ENCODE data around the gene MAP2K4. TPM values are rescaled to one million over a fixed set of nuclear protein-coding genes. Genes with fewer than 3 reads are reported as not detected.
A peak's percentile ranks its signal among the peaks of the same experiment; 100 is the strongest.
"Not testable (repeated sequence)": the region's sequence is repeated elsewhere in the genome, so short reads cannot be mapped to it uniquely, and the experiment has no call there.

The MAP2K4 gene
- 10 to 100 TPM; 30.2 to 30.3 TPM for total RNA-seq

DNA sequence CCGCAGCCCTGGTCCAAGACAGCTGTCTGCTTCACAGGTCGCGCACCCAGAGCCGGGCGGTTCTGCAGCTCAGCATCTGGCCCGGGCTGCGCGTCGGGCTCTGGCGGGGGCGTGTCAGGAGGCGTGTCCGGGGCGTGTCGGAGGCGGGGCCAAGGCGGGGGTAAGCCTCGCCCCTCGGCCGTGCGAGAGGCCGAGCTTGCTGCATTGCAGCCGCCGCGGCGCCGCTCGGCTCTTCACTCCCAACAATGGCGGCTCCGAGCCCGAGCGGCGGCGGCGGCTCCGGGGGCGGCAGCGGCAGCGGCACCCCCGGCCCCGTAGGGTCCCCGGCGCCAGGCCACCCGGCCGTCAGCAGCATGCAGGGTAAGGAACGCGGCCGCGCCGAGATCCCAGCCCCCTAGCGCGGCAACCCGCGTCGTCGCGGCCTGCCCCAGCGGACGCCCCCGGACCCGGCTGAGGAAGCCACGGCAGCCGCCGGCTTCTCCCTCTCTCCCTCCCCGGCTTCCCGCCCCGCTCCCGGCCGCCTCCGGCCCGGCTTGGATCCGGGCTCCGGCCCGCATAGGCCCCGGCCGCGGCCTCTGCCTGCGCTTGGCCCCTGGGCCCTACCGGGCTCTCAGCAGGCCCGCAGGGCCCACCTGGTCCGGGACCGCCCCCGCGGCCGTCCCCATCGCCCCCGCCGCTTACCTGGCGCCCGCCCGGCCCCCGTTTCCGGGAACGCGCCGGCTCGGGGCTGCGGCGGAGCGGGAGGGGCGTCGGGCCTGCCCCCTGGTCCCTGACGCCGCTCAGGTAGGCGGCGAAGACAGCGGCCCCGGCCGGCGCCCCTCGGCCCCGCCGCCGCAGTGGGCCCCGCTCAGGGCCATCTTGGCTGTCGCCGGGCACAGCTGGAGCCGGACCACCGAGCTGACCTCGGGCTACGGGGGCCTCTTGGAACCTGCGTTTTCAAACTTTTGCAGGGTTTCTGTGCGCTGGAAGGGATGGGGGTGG is at the start of gene MAP2K4:
Gene MAP2K4 (plus strand): TSS at position 236 of the 981 bp plus-strand sequence. CDS start 10 bp downstream, at position 246.
- peak; percentile 93 for DNase-seq
- ChIA-PET POLR2A (interaction anchor here (0.5 to 10.4 kb wide), 18 partner anchors 11 to 997 kb away, joined by 3 to 208 read pairs (median 4); partner anchors contain the start of gene ZNF18), CTCF (interaction anchor here (0.9 to 6.4 kb wide), 2 partner anchors 15 to 23 kb away, joined by 4 to 32 read pairs; partner anchors contain the start of gene ZNF18)
- peak within 1 kb of the TSS; percentile 44 for H3K27ac Mint-ChIP-seq
- H3K27me3 Mint-ChIP-seq, result peaks cover 8% of the 10 kb centered on the region
- peaks cover 27% of the 10 kb centered on the region for H3K4me1 Mint-ChIP-seq
- H3K9me3 Mint-ChIP-seq, result no peaks in the 10 kb centered on the region
- peak within 1 kb of the TSS; percentile 73 for H3K4me3 Mint-ChIP-seq
- no peaks in the 10 kb centered on the region for H3K36me3 Mint-ChIP-seq (ENCODE audit: low read depth)

DNA sequence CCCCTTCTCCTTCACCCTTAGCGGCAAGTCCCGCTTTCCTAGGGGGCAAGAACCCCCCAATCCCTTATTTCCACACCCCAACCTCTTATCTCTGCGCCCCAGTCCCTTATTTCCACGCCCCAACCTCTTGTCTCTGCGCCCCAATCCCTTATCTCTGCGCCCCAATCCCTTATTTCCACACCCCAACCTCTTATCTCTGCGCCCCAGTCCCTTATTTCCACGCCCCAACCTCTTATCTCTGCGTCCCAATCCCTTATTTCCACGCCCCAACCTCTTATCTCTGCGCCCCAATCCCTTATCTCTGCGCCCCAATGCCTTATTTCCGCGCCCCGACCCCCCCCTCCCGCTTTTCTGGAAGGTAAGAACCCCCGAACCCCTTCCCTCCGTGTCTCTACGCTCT is 47.9 kb upstream of the MAP2K4 start:
- H3K4me3 Mint-ChIP-seq, POLR2A ChIA-PET, DNase-seq, H3K27ac Mint-ChIP-seq, H3K4me1 Mint-ChIP-seq, H3K27me3 Mint-ChIP-seq, CTCF ChIA-PET: not testable (repeated sequence)
- peaks cover 12% of the 10 kb centered on the region for H3K36me3 Mint-ChIP-seq (ENCODE audit: low read depth)
- H3K9me3 Mint-ChIP-seq, result peaks cover 17% of the 10 kb centered on the region

DNA sequence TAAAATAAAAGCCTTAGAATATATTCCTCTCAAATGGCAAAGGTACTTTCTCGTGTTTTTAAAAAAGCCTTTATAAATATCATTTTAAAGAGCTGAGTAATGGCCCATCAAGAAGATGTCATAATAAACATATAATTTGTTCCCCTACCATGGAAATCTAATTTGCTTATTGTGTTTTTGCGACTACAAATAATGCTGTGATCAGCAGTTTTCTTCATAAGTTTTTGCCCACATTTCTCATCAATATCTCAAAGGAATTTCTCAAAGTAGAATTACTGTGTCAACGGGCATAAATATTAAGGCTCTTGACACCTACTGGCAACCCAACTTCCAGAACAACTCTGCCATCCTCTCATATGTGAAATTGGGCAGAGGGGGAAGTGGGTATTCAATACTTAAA is 40.9 kb upstream of the MAP2K4 start:
- peaks cover 52% of the 10 kb centered on the region for H3K36me3 Mint-ChIP-seq (ENCODE audit: low read depth)
- H3K4me3 Mint-ChIP-seq, result no peak overlapping the region
- DNase-seq, result no peak
- H3K27me3 Mint-ChIP-seq, result no peaks in the 10 kb centered on the region
- H3K27ac Mint-ChIP-seq, result no peak overlapping the region
- H3K4me1 Mint-ChIP-seq, result no peaks in the 10 kb centered on the region
- ChIA-PET POLR2A (interaction anchor here (2.2 kb wide), 1 partner anchor 17 kb away, joined by 9 read pairs; the partner anchor contains the start of gene ZNF18), CTCF (no interaction called here)
- no peaks in the 10 kb centered on the region for H3K9me3 Mint-ChIP-seq

DNA sequence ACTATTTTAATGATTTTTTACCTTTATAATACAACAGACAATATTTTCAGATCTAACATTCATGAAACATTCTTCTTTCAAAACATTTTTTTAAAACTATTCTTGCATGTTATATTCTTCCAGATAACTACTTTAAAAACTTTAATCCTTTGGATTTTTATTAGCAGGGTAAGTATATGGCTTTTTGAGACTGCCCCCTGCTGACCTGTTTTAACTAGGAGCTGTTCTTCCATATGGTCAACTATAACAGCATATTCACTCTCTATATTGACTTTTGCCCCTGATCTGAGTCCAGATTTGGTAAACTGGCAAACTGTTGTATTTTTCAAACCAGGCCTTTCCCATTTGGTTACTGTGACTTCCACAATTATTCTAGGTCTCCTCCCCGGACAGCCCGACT is 39.9 kb upstream of the MAP2K4 start:
- peaks cover 52% of the 10 kb centered on the region for H3K36me3 Mint-ChIP-seq (ENCODE audit: low read depth)
- DNase-seq, result no peak
- H3K9me3 Mint-ChIP-seq, result no peaks in the 10 kb centered on the region
- no peak overlapping the region for H3K27ac Mint-ChIP-seq
- CTCF ChIA-PET, result no interaction called here
- H3K4me1 Mint-ChIP-seq, result no peaks in the 10 kb centered on the region
- no peak overlapping the region for H3K4me3 Mint-ChIP-seq
- no peaks in the 10 kb centered on the region for H3K27me3 Mint-ChIP-seq
- POLR2A ChIA-PET, result interaction anchor here (0.9 to 2.2 kb wide), 2 partner anchors 16 to 40 kb away, joined by 3 to 9 read pairs; partner anchors contain the start of genes MAP2K4 and ZNF18

DNA sequence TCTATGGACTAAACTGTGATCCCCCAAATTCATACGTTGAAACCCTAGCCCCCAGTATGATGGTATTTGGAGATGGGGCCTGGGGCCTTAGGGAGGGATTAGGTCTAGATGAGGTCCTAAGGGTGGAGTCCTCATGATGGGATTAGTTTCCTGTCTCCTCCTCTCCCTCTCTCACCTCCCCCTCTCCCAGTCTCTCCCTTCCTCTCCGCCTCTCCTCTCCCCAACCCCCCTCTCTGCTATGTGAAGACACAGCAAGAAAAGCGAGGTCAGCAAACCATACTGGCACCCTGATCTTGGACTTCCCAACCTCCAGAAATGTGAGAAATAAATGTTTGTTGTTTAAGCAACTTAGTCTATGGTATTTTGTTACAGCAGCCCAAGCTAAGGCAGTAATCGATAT is 38.8 kb upstream of the MAP2K4 start:
- no peak for DNase-seq
- CTCF ChIA-PET, result no interaction called here
- H3K4me1 Mint-ChIP-seq, result no peaks in the 10 kb centered on the region
- POLR2A ChIA-PET, result interaction anchor here (2.2 kb wide), 1 partner anchor 15 kb away, joined by 9 read pairs; the partner anchor contains the start of gene ZNF18
- no peak overlapping the region for H3K27ac Mint-ChIP-seq
- H3K36me3 Mint-ChIP-seq (ENCODE audit: low read depth), result peaks cover 49% of the 10 kb centered on the region
- no peaks in the 10 kb centered on the region for H3K9me3 Mint-ChIP-seq
- H3K4me3 Mint-ChIP-seq, result no peak overlapping the region
- no peaks in the 10 kb centered on the region for H3K27me3 Mint-ChIP-seq

DNA sequence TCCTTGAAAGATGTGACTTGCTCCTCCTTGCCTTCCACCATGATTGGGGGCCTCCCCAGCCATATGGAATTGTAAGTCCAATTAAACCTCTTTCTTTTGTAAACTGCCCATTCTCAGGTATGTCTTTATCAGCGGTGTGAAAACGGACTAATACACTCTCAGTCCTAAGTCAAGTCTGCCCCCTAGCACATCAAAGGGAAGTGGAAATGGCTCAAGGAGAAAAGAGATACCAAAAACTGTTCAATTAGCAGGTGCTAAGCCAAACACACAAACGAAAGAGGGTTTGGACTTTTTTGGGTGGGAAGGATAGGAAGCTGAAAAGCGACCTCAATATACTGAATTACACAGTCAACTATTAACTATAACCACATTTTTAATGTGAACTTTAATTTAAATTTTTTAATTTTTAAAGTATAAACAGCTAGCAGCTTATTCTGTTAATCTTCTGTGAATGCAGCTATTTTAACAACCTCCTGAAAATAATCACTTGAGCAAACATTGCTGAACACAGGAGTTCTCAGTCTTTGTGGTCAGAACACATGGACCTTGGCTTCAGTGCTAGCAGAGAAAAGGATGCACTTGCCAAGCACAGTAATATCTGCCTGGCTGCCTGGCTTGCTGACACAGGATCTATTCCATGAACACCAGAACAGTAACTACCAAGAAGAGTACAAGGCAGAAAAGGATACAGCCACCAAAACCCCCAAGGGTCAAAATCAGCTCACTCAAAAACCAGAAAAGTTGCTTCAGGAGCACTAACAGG is 34.3 kb upstream of the MAP2K4 start:
- peaks cover 52% of the 10 kb centered on the region for H3K36me3 Mint-ChIP-seq (ENCODE audit: low read depth)
- POLR2A ChIA-PET, result interaction anchor here (3.2 kb wide), 1 partner anchor 11 kb away, joined by 22 read pairs; the partner anchor contains the start of gene ZNF18

DNA sequence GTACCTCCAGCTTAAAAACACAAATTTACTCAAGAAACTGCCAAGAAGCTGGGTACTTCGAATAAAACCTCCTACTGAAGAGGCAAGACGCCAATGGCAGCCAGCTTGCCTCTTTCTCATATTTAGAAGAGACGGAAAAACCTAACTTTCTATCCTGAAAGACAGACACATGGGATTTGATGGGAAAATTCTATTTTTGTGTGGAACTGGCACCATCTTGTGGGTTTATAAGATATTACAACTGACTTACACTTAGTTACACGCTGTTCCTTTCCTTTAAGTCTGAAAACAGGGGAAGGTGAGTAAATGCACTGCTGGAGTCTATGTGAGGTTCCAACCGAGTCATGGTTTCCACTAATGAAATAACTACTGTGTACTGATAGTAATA is 33.7 kb upstream of the MAP2K4 start:
- Mint-ChIP-seq H3K27ac (no peak overlapping the region), H3K9me3 (no peaks in the 10 kb centered on the region), H3K27me3 (no peaks in the 10 kb centered on the region), H3K4me3 (no peak overlapping the region), H3K4me1 (peaks cover 2% of the 10 kb centered on the region), H3K36me3 (ENCODE audit: low read depth) (peaks cover 53% of the 10 kb centered on the region)
- CTCF ChIA-PET, result interaction anchor here (0.7 to 1.5 kb wide), 3 partner anchors 9 to 194 kb away, joined by 3 read pairs; partner anchors contain the start of gene ZNF18
- POLR2A ChIA-PET, result interaction anchor here (3.2 kb wide), 1 partner anchor 10 kb away, joined by 22 read pairs; the partner anchor contains the start of gene ZNF18
- no peak for DNase-seq

More for the DNA sequence above, 34.3 kb upstream of the MAP2K4 start:
- H3K27ac Mint-ChIP-seq, result no peak overlapping the region
- CTCF ChIA-PET, result interaction anchor here (0.7 to 1.5 kb wide), 3 partner anchors 9 to 195 kb away, joined by 3 read pairs; partner anchors contain the start of gene ZNF18
- H3K4me1 Mint-ChIP-seq, result peaks cover 2% of the 10 kb centered on the region
- H3K9me3 Mint-ChIP-seq, result no peaks in the 10 kb centered on the region
- H3K27me3 Mint-ChIP-seq, result no peaks in the 10 kb centered on the region
- no peak for DNase-seq
- H3K4me3 Mint-ChIP-seq, result no peak overlapping the region

DNA sequence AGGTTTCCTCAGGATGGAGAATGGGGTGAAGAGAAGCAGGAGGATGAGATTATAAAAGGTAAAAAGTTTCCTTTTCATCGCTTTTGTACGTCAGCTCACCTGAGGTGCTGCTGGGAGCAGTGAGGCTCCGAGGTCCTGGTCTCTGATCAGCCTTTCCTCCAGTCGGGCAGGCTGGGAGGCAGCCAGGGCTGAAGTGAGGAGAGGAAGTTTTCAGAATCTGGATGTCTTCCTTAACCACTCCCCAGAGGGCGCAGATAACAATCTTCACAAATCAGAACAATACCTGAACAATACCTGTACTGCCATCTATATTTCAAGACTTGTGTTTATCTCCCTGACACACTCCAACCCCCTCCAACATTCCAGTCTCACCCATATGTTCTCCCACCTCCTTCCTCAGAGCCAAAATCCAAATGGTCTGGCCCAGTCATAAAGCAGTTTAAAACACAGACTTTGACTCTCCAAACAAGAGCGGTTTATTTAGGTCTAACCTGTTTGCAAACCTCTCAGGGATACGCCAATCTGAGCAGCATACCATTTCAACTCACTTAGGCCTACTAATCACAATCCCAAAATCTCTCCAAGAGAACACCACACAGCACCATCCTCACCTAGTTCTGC is 30.2 kb upstream of the MAP2K4 start:
- DNase-seq, result no peak
- peaks cover 6% of the 10 kb centered on the region for H3K4me1 Mint-ChIP-seq
- peaks cover 39% of the 10 kb centered on the region for H3K36me3 Mint-ChIP-seq (ENCODE audit: low read depth)
- ChIA-PET CTCF (no interaction called here), POLR2A (no interaction called here)
- no peaks in the 10 kb centered on the region for H3K9me3 Mint-ChIP-seq
- H3K27me3 Mint-ChIP-seq, result no peaks in the 10 kb centered on the region
- no peak overlapping the region for H3K27ac Mint-ChIP-seq
- H3K4me3 Mint-ChIP-seq, result no peak overlapping the region

DNA sequence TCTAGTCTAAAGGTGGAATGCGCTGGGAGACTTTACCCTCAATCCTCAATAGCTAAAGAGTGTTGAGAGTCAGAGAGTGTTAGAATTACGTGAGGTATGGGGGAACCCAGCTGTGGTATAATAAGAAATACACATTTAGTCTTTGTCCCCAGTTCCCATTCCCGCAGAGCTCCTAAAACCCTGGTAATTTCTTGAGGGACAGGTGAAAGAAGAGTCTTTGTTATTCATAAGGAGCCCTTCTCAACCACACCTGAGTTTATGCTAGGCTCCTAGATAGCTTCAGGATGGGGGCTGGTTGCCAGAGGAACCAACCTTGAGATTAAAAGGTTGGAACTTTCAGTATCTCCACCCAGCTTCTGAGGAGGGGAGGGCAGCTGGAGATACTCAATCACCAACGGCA is 29.2 kb upstream of the MAP2K4 start:
- POLR2A ChIA-PET, result interaction anchor here (0.9 kb wide), 1 partner anchor 29 kb away, joined by 5 read pairs; the partner anchor contains the start of gene MAP2K4
- Mint-ChIP-seq H3K27me3 (no peaks in the 10 kb centered on the region), H3K4me1 (peaks cover 11% of the 10 kb centered on the region), H3K4me3 (no peak overlapping the region), H3K27ac (no peak overlapping the region), H3K9me3 (no peaks in the 10 kb centered on the region), H3K36me3 (ENCODE audit: low read depth) (peaks cover 39% of the 10 kb centered on the region)
- no peak for DNase-seq
- CTCF ChIA-PET, result no interaction called here

DNA sequence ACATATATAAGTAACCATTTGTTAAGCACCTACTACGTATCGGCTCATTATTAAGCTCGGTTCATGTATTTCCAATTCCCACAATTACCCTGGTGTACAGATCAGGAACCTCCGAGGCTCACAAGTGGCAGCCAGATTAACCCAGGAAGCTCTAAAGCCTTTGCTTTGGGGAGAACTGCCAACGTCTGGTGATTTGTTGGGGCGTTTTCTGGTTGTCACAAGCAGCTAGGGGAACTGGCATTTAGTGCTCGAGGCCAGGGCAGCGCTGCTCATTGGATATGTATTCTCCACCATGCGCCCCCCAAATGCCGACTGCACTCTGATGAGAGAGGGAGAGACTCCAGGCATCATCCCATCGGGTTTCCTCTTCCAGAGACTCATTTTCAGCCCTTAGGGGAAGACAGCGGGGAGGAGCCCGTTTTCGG is 23.9 kb upstream of the MAP2K4 start:
- H3K4me3 Mint-ChIP-seq, result peak overlapping the region; percentile 85
- peaks cover 18% of the 10 kb centered on the region for H3K4me1 Mint-ChIP-seq
- no peaks in the 10 kb centered on the region for H3K9me3 Mint-ChIP-seq
- peaks cover 8% of the 10 kb centered on the region for H3K36me3 Mint-ChIP-seq (ENCODE audit: low read depth)
- H3K27me3 Mint-ChIP-seq, result no peaks in the 10 kb centered on the region
- peak; percentile 55 for DNase-seq
- ChIA-PET POLR2A (interaction anchor here (0.9 to 5.7 kb wide), 23 partner anchors 9 to 1021 kb away, joined by 3 to 208 read pairs (median 9); partner anchors contain the start of genes ELAC2 and MAP2K4), CTCF (interaction anchor here (0.6 to 3.6 kb wide), 8 partner anchors 9 to 1021 kb away, joined by 3 to 32 read pairs (median 3); partner anchors contain the start of genes ELAC2 and MAP2K4)
- H3K27ac Mint-ChIP-seq, result peak overlapping the region; percentile 85

DNA sequence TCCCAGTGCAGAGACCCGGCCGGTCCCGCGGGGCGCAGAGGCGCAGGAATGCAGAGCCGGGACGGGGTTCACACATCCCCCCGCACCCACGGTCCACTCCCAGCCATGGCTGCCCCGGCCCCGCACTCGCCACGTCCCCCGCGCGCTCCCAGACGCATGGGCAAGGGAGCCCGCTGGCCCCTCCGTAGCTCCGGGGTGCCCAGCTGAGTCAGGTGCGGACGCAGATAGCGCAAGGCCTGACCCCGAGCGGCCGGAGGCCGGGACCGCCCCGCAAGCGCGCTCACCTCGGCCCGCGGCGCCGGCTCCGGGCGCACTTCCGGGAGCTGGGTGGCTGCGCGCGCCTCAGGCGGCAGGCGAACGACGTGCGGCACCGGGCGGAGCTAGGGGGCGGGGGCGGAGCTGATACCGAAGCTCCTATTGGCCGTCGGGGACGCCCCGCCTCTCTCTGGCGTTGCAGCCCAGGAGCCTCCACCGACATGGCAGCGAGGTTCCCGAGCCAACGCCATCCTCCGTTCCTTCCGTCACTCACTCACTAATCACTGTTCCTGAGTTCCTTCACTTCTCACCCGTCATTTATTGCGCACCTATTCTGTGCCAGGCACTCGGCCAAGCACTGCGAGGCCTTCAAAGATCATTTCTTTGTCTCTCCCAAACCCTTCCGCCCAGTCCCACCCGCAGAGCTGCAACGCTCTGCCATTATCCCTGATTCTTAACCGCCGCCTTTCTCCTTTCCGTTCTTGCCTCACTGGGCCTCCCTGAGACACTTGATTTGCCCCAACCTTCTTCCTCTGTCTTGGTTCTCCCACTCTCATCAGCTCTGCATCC is 23.3 kb upstream of the MAP2K4 start, which contains the start of gene ZNF18:
Gene ZNF18 (minus strand): TSS at position 329 of the 825 bp plus-strand sequence. CDS start 4,646 bp downstream, outside the sequence.
- peak within 1 kb of the TSS; percentile 85 for H3K4me3 Mint-ChIP-seq
- H3K36me3 Mint-ChIP-seq (ENCODE audit: low read depth), result peaks cover 5% of the 10 kb centered on the region
- POLR2A ChIA-PET, result interaction anchor here (0.6 to 5.7 kb wide), 28 partner anchors 9 to 1301 kb away, joined by 3 to 208 read pairs (median 4); partner anchors contain the start of genes ADPRM, ELAC2, MAP2K4 and SCO1
- CTCF ChIA-PET, result interaction anchor here (0.6 to 3.6 kb wide), 8 partner anchors 9 to 1021 kb away, joined by 3 to 32 read pairs (median 3); partner anchors contain the start of genes ELAC2 and MAP2K4
- H3K4me1 Mint-ChIP-seq, result peaks cover 18% of the 10 kb centered on the region
- H3K27ac Mint-ChIP-seq, result peak within 1 kb of the TSS; percentile 86
- peak; percentile 95 for DNase-seq
- H3K27me3 Mint-ChIP-seq, result no peaks in the 10 kb centered on the region
- no peaks in the 10 kb centered on the region for H3K9me3 Mint-ChIP-seq
